ENCODE measurements around the gene ZNF821. TPM values are rescaled to one million over a fixed set of nuclear protein-coding genes. Genes with fewer than 3 reads are reported as not detected.

The ZNF821 gene
- polyA plus RNA-seq, 1 experiment = 6.3 TPM

DNA sequence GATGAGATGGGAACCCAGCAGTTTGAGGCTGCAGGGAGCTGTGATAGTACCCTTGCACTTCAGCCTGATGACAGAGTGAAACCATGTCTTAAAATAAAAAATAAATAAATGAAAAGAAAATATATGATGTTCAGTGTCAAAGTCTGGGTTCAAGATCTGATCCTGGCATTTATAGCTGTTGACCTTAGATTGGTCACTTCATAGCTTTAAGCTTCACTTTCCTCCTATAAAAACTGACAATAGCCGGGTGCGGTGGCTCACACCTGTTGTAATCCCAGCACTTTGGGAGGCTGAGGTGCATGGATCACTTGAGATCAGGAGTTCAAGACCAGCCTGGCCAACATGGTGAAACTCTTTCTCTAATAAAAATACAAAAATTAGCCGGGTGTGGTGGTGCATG is 5.2 kb upstream of the ZNF821 start:
- no peaks in the 10 kb centered on the region for H3K27me3 ChIP-seq (ENCODE audit: control insufficient read depth, insufficient read depth, low read length)
- H3K4me3 ChIP-seq (ENCODE audit: low read depth, low read length) = no peak overlapping the region
- ChIA-PET POLR2A (no interaction called here), CTCF (no interaction called here)
- H3K9me3 ChIP-seq (ENCODE audit: control insufficient read depth, insufficient read depth, low read length) = no peaks in the 10 kb centered on the region
- H3K27ac ChIP-seq (ENCODE audit: low read depth, low read length) = no peak overlapping the region
- TF ChIP-seq, protein P1, sequence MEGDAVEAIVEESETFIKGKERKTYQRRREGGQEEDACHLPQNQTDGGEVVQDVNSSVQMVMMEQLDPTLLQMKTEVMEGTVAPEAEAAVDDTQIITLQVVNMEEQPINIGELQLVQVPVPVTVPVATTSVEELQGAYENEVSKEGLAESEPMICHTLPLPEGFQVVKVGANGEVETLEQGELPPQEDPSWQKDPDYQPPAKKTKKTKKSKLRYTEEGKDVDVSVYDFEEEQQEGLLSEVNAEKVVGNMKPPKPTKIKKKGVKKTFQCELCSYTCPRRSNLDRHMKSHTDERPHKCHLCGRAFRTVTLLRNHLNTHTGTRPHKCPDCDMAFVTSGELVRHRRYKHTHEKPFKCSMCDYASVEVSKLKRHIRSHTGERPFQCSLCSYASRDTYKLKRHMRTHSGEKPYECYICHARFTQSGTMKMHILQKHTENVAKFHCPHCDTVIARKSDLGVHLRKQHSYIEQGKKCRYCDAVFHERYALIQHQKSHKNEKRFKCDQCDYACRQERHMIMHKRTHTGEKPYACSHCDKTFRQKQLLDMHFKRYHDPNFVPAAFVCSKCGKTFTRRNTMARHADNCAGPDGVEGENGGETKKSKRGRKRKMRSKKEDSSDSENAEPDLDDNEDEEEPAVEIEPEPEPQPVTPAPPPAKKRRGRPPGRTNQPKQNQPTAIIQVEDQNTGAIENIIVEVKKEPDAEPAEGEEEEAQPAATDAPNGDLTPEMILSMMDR (IDR thresholded peaks at IDR 0.05; ENCODE audit: low read depth, low read length) = no peak
- no peak for DNase-seq (ENCODE audit: low read depth, low spot score)

DNA sequence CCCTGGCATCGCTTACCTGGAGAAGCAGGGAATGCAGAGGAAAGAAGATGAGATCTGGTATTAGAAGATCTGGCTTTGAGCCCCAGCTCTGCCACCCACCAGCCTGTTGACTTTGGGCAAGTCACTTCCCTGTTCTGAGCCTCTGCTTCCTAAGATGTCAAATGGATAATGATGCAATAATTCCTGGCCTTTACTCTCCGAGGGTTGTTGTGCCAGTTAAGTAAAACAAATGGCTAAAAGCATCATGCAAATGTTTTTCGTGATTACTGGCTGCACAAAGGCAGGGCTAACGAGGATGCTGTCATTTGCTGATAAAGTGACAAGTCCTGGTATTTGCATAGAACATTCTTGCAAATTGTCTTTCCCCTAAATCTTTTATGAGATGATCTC is 1.3 kb upstream of the ZNF821 start:
- CTCF ChIA-PET = interaction anchor here (0.7 to 1.8 kb wide), 4 partner anchors 9 to 257 kb away, joined by 4 to 10 read pairs (median 10); no protein-coding TSS in a partner anchor

DNA sequence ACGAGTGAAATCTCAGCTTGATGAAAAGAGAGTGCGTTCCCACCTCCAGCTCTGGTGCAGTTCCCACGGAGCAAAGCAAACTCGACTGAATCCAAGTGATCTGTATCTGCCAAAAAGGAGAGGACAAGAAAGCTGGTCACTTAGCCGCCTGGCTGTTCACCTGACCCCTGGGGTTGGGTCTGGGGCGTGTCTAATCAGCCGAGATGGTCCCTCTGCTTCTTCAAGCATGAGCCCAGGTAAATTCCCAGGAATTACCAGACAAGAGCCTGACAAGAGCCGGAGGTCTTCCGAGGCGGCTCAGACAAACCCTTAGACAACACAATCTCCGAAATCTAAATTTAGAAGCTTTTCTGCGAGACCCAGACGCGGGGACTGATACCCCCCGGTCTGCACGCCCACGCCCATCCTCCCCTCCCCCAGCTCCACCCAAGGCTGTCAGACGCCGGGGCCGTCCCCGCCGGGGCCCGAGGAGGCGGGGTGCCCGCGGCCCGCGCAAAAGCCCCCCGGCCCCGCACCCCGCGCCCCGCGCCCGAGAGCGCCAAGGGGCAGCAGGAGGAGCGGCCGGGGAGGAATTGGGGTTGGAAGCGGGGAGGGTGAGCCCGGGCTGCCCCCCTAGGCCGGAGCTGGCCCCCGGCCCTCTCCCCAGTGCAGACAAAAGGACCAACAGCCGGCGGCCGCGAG is 674 bp downstream of the ZNF821 start:
- Histone ChIP-seq H3K27ac (ENCODE audit: low read depth, low read length) (no peak overlapping the region), H3K27me3 (ENCODE audit: control insufficient read depth, insufficient read depth, low read length) (no peaks in the 10 kb centered on the region), H3K4me3 (ENCODE audit: low read depth, low read length) (peak overlapping the region; percentile 77), H3K9me3 (ENCODE audit: control insufficient read depth, insufficient read depth, low read length) (no peaks in the 10 kb centered on the region)
- TF ChIP-seq, protein P1 (IDR thresholded peaks at IDR 0.05; ENCODE audit: low read depth, low read length) = peak; percentile 44
- ChIA-PET CTCF (interaction anchor here (0.6 to 5.7 kb wide), 44 partner anchors 8 to 193 kb away, joined by 3 to 57 read pairs (median 6); partner anchors contain the start of genes AP1G1 and IST1), POLR2A (interaction anchor here (0.6 to 2.5 kb wide), 3 partner anchors 12 to 93 kb away, joined by 4 to 18 read pairs (median 5); partner anchors contain the start of gene IST1)
- no peak for DNase-seq (ENCODE audit: low read depth, low spot score)

More for the DNA sequence above, 1.3 kb upstream of the ZNF821 start:
- H3K27ac ChIP-seq (ENCODE audit: low read depth, low read length) = no peak overlapping the region
- no peaks in the 10 kb centered on the region for H3K9me3 ChIP-seq (ENCODE audit: control insufficient read depth, insufficient read depth, low read length)
- TF ChIP-seq, protein P1 (IDR thresholded peaks at IDR 0.05; ENCODE audit: low read depth, low read length) = no peak
- H3K27me3 ChIP-seq (ENCODE audit: control insufficient read depth, insufficient read depth, low read length) = no peaks in the 10 kb centered on the region
- POLR2A ChIA-PET = no interaction called here
- H3K4me3 ChIP-seq (ENCODE audit: low read depth, low read length) = no peak overlapping the region
- no peak for DNase-seq (ENCODE audit: low read depth, low spot score)

- TF ChIP-seq, protein P1 (IDR thresholded peaks at IDR 0.05; ENCODE audit: low read depth, low read length) = peak; percentile 92
- Histone ChIP-seq H3K27me3 (ENCODE audit: control insufficient read depth, insufficient read depth, low read length) (no peaks in the 10 kb centered on the region), H3K9me3 (ENCODE audit: control insufficient read depth, insufficient read depth, low read length) (no peaks in the 10 kb centered on the region), H3K4me3 (ENCODE audit: low read depth, low read length) (peak overlapping the region; percentile 77), H3K27ac (ENCODE audit: low read depth, low read length) (no peak overlapping the region)
- no peak for DNase-seq (ENCODE audit: low read depth, low spot score)
- ChIA-PET POLR2A (interaction anchor here (0.6 to 2.5 kb wide), 2 partner anchors 12 to 92 kb away, joined by 5 to 18 read pairs; partner anchors contain the start of gene IST1), CTCF (interaction anchor here (0.6 to 5.7 kb wide), 59 partner anchors 9 to 1331 kb away, joined by 3 to 57 read pairs (median 5); partner anchors contain the start of genes AP1G1 and IST1)
These were observed 1.3 kb downstream of the ZNF821 start for GRCh38 chr16:71882505-71883167.

DNA sequence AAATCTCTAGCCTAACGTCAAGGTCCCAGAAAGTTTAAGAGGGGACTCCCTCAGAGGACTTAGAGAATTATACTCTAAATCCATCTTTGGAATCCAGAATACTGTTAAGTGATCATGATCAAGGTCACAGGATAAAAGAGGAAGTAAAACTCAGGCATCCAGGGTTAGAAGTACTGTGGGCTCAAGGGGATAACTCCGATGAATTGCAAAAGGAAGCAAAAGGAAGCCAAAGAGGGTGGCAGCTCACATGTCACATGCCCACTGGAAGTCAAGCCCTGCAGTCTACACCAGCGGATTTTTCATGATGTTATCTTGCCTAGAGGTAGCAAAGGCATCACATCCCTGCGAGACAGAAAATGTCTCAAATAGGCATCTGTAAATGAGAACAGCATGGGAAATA is 3.8 kb downstream of the ZNF821 start:
- DNase-seq (ENCODE audit: low read depth, low spot score) = no peak
- Histone ChIP-seq H3K27me3 (ENCODE audit: control insufficient read depth, insufficient read depth, low read length) (no peaks in the 10 kb centered on the region), H3K9me3 (ENCODE audit: control insufficient read depth, insufficient read depth, low read length) (no peaks in the 10 kb centered on the region), H3K4me3 (ENCODE audit: low read depth, low read length) (no peak overlapping the region), H3K27ac (ENCODE audit: low read depth, low read length) (no peak overlapping the region)
- ChIA-PET POLR2A (no interaction called here), CTCF (interaction anchor here (5.7 kb wide), 1 partner anchor 81 kb away, joined by 57 read pairs; no protein-coding TSS in a partner anchor)
- TF ChIP-seq, protein P1 (IDR thresholded peaks at IDR 0.05; ENCODE audit: low read depth, low read length) = no peak

Data from AG04450 (cell line).